HG03378 (cell line): ENCODE measurements around the gene NR4A1.

Experiments
- ATAC-seq: cut with Tn5 transposase; IDR thresholded peaks from one replicate; pipeline ENCODE4 v1.9.1; 2021; ENCODE audit warnings: mild to moderate bottlenecking, moderate library complexity; ENCODE audit not compliant: unreplicated experiment

The NR4A1 gene

DNA sequence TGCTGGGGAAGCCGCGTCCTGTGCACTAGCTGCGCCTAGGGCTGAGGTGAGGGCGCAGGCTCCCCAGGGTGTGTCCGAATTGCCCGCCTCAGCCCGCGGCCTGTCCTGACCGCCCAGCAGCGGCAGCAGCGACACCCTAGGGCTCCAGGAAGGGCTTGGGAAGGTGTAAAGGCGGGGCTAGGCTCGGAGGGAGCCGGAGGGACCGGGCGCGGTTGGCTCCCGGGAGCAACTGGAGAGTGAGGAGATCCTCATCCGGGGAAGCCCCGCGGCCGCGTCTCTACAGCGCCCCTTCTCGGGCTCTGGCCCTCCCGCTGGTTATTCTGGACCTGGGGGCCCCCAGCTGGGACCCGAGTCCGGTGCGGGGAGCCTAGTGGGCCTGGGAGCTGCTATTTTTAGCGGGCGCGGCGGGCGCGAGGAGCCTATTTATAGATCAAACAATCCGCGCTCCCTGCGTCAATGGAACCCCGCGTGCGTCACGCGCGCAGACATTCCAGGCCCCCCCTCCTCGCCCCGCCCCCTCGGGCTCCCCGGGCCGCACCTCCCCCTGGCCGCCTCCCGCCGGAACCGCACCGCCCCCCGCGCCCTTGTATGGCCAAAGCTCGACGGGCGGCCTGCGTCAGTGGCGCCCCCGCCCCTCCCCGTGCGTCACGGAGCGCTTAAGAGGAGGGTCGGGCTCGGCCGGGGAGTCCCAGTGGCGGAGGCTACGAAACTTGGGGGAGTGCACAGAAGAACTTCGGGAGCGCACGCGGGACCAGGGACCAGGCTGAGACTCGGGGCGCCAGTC lies at the start of gene NR4A1:
Gene NR4A1, plus strand, starts transcription at position 685 of the 784 bp plus-strand sequence. CDS start 2,887 bp downstream, outside the sequence.
- ATAC-seq, result no peak

- ATAC-seq, result no peak
Measured at GRCh38 chr12:52003016-52003550, 48.2 kb upstream of the NR4A1 start.

DNA sequence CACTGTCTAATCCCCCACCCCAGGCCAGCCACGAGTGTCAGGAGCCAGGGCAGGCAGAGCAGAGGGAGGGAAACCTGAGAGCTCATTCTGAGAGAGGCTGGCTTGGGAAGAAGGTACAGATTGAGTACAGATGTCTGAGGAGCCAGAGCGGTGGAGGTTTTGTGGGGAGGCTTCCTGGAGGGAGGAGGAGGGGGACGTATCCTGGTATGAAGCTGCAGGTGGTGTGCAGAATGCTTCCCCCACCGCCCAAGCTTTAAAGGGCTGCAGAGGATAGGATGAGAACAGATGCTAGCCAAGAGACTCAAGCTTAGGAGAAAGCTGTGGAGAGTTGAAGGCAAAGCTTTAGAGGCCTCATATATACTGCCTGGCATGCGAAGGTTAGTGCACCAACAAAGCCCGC lies 47.7 kb upstream of the NR4A1 start:
- no peak for ATAC-seq

GRCh38 chr12:52004042-52004648 lies 47.1 kb upstream of the NR4A1 start:
- no peak for ATAC-seq

DNA sequence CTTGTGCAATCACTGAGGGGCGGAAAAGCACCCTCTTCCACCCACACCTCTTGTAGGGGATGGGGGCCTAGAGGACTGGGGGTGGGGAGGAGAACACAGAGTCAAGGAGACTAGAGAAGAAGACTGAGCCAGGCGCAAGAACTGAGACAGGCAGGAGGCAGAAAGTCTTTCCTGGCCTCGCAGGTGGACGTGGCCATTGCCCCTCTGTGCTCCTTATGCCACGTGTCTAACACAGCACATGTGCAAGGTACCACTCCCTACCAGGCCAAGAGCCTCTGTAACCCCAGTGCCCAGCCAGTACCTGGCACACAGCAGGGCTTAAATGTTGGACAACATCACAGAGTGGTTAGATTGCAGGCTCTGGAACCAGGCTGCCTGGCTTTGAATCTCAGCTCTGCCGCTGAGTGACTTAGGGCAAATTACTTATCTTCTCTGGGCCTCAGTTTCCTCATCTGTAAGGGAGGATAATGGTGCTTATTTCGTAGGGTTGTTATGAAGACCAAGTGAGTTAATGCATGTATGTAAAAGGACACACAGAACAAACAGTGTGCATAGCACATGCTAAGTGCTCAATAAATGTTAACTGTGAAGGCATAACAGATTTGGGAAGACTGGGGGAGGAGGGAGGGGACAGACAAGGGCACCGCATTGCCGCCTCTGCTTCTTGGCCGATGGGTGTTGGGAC lies 45.9 kb upstream of the NR4A1 start:
- ATAC-seq, result no peak

DNA sequence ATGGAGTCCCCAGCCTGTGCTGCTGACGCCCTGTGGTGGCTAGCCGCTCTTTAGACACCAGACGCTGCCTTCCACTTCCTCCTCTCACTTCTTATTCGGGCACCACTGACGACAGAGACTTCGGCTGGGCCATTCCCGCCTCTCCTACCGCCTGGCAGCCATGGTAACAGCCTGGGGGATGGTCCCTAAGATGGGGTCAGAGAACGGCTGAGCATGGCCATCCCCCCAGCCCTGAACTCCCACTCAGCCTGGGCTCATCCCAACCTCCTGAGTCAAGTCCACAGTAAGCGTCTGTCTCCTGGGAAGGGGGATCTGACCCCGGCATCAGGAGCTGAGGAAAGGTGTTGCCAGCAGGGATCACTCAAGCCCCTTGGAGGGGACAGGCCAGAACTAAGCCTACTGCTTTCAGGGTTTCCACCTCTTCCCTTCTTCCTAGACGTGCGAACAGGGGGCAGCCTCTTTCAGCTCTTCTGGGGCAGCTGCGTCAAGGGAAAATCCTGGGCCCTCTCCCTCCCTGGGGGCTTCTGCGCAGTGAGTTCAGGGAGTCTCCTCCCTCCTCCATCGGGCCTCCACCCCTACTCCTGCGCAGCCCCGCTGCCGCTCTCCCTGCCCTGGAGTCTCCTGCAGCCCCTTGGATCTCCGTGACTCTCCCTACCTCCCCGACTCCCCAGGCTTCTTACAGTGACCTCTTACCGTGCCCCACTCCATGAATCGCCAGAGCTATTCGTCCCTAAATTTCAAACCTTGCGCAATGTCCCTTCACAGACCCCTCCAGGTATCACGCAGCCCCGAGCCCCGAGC lies 45.1 kb upstream of the NR4A1 start:
- no peak for ATAC-seq

- ATAC-seq, result no peak
Measured at GRCh38 chr12:52006726-52007157, 44.5 kb upstream of the NR4A1 start, which contains the start of gene TAMALIN. TSS of gene TAMALIN (plus strand) at chr12:52006946. CDS start at chr12:52007020, 74 bp downstream.

- ATAC-seq, result no peak
Measured at GRCh38 chr12:52007158-52007921, 43.9 kb upstream of the NR4A1 start.

GRCh38 chr12:52007982-52008510 lies 43.2 kb upstream of the NR4A1 start:
- no peak for ATAC-seq

DNA sequence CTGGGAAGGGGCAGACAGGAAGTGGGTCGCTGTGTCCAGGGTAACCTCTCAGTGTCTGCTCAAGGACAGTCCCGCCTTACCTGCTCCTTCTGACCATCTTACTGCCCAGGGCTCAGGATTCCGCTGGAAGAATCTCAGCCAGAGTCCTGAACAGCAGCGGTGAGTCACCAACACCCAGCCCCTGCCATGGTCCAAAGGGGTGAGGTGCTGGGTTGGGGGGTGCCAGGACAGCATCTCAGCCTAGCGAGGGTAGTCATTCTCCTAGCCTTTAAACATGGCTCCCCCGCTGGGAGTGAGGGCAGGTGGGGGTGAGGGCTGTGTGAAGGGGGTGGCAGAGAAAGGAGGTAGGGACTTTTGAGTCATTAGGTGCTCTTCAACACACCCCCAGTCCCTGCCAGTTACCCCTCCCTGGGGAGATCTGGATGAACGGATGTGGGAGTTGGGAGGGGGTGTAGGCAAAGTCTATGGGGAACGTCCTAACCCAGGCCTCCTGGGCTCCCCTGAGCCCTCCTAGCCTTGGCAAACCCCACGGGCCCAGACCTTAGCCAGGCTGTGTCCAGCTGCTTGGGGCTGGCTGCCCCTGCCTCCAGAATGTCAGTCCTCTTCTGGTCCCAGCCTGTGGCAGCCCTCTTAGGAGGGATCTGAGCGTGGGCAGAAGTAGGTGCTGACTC lies 42.0 kb upstream of the NR4A1 start:
- ATAC-seq, result no peak

- no peak for ATAC-seq
Measured at GRCh38 chr12:52010152-52010622, 41.1 kb upstream of the NR4A1 start.

DNA sequence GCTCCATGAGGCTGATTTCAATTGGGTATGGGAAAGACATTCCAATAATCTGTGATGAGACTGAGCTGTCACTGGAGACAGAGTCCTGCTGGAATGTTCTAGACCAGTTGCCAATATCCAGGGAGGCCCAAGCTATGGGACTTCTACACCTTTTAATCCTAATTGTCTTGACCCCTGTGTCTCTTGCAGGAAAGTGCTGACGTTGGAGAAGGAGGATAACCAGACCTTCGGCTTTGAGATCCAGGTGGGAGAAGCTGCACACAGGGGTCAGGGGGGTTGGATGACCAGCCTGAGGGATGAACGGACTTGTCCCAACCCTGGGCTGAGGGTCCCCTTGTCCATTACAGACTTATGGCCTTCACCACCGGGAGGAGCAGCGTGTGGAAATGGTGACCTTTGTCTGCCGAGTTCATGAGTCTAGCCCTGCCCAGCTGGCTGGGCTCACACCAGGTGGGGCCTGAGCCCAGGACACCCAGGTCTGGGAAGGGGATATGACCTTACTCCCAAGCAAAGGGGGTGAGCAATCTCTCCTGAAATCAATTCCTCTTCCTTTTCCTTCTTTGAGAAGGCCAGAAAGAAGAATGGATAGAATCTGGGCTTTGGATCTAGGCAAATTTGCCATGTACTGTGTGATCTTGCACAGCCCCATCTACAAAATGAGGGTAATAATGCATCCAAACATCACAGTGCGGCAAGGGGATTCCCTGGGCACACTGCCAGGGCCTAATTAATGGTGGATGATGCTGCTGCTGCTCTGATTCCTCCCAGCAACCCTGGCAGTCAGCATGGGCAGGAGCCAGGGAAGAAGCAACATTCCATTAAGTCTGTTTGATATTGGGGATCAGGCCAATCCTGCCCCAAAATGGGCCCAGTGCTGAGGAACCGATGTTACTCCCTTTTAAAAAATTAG lies 40.3 kb upstream of the NR4A1 start:
- ATAC-seq, result no peak

DNA sequence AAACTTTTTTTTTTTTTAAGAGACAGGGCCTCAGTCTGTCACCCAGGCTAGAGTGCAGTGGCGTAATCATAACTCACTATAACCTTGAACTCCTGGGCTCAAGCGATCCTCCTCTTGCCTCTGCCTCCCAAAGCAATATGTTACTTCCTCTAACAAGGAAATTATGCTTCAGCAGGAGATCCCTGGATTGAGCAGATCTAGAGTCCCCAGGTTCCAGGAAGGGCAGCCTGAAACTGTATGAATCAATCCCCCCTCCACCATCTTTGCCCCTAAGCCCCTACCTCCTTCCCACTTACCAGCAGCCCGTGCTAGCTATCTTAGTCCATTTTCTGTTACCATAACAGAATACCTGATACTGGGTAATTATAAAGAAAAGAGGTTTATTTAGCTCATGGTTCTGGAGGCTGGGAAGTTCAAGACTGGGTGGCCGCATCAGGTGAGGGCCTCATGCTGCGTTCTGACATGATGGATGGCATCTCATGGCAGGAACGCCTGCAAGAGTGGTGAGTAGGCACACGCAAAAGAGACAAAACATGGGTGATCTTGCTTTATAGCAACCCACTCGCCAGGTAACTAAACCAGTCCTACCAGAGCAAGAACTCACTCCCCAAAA lies 39.5 kb upstream of the NR4A1 start:
- no peak for ATAC-seq

GRCh38 chr12:52013626-52014310 lies 37.5 kb upstream of the NR4A1 start:
- ATAC-seq, result no peak

- no peak for ATAC-seq
Measured at GRCh38 chr12:52014567-52015530, 36.4 kb upstream of the NR4A1 start.

DNA sequence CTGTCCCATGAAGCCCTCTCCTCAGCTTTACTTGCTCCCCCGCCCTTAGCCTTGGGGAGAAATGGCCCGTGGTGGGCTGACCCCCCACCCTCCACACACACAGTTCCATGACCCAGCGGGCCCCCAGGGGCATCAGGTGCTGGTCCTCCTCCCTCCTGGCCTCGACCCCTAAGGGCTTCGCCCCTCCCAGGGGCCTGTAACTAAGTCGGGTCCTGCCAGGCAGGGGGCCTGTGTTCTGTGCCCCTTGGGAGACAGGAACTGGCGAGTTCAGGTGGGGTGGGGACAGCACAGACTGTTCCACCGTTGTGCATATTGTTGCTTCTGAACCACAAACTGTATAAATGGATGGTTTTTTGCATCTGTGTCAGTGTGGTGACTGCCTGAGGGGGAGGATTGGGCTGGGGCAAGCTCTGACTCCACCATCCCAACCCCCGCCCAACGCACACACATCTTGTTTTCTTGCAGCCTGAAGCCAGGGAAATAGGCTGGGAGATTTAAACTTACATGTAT lies 35.7 kb upstream of the NR4A1 start:
- no peak for ATAC-seq
